Stimulated activated memory B cell treated with anti-CD40 and anti-IgM and Interleukin-4, amounts not matched to agents 10 μg/mL and 1 μg/mL and 100 μg/mL, for 72 hours (primary cell): ENCODE measurements around the gene MGST1.
"Not testable (repeated sequence)": the region's sequence is repeated elsewhere in the genome, so short reads cannot be mapped to it uniquely, and the experiment has no call there.

ENCODE experiments used
- ATAC-seq: fragments of 150-1000 bp; cut with Tn5 transposase; 2 replicates; pipeline ENCODE4 v1.10.0; 2021
- H3K27ac Mint-ChIP-seq: one replicate; pipeline ENCODE4 v1.8.0; 2022; ENCODE audit warnings: mild to moderate bottlenecking, mixed read lengths
- H3K27me3 Mint-ChIP-seq: one replicate; pipeline ENCODE4 v1.8.0; 2022; ENCODE audit warnings: mixed read lengths
- H3K36me3 Mint-ChIP-seq: one replicate; pipeline ENCODE4 v1.8.0; 2022; ENCODE audit warnings: mixed read lengths
- H3K4me1 Mint-ChIP-seq: one replicate; pipeline ENCODE4 v1.8.0; 2022; ENCODE audit warnings: mixed read lengths
- H3K4me3 Mint-ChIP-seq: one replicate; pipeline ENCODE4 v1.8.0; 2022; ENCODE audit warnings: mild to moderate bottlenecking, moderate library complexity, mixed read lengths
- H3K9me3 Mint-ChIP-seq: one replicate; pipeline ENCODE4 v1.8.0; 2022; ENCODE audit warnings: mixed read lengths

Gene MGST1

DNA sequence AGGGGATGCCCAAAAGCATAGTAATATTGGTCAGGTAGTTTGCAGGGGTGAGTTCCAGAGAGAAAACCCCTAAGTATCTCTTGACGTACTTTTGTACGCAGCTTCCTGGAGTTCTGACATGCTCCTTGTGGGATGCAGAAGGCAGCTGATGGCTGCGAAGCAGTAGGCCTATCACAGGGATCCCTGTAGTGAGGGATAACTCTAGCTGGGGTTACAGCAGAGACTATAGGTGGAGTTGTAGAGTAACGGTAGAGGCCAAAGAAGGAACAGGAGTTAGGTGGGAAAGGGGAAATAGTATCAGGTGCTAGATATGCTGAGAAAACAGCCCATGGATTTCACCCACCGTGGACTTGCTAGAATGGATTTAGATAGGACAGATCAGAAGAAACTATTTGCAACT is 37.3 kb downstream of the MGST1 start:
- Mint-ChIP-seq H3K9me3 (peaks cover 9% of the 10 kb centered on the region), H3K27ac (no peak overlapping the region), H3K27me3 (no peaks in the 10 kb centered on the region), H3K4me3 (no peak overlapping the region), H3K4me1 (no peaks in the 10 kb centered on the region), H3K36me3 (no peaks in the 10 kb centered on the region)
- no peak for ATAC-seq

DNA sequence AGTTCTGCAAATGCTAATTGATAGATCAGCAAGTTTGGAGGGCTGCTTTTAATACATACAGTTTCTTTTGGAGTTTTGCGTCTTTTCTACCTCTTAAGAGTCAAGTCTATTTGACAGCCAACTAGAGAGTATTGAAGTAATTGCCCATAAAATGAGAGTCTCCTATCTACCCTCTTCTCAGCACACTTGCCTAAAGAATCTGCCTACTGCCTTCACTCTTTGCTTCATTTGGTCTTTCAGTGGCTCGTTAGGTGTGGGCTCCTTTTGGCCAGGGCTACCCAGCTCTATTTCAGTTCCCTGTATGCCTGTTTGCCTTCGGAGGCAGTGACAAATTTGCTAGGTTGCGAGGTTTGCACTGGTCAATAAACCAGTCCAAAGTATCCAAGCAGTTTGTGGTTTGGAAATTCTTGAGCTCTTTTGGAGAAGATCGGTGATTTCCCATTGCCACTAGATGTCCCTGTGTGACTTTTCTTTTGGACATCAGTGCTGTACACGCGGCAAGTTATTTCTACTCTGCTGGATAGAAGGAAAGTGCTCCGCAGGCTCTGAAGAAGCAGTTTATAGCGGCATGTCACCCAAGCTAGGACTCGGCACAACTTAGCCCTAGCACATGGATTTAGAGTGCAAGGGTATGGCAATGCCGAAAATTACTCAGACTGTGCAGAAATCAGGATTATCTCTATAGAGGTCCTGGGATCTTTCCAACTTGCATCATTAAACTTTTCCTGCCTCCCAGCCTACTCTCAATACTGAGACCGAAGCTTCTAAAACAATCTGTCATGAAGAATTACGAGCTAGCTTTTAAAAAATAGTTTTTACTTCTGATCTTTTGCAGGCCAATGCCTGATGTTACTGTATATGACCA is 38.6 kb downstream of the MGST1 start:
- H3K4me3 Mint-ChIP-seq: no peak overlapping the region
- no peaks in the 10 kb centered on the region for H3K27me3 Mint-ChIP-seq
- peak; percentile 24 for ATAC-seq
- H3K36me3 Mint-ChIP-seq: no peaks in the 10 kb centered on the region
- peaks cover 5% of the 10 kb centered on the region for H3K9me3 Mint-ChIP-seq
- no peak overlapping the region for H3K27ac Mint-ChIP-seq
- H3K4me1 Mint-ChIP-seq: no peaks in the 10 kb centered on the region

DNA sequence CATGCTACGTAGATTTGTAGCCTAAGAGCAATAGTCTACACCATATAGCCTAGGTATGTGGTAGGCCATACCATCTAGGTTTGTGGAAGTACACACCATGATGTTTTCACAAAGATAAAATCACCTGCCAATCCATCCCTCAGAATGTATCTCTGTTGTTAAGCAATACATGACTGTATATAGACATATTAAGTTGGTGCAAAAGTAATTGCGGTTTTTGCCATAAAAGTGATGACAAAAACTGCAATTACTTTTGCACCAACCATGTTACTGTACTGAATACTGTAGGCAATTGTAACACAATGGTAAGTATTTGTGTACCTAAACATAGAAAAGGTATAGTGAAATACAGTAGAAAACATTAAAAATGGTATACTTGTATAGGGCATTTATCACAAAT is 40.5 kb downstream of the MGST1 start:
- Mint-ChIP-seq H3K9me3 (peaks cover 2% of the 10 kb centered on the region), H3K27me3 (no peaks in the 10 kb centered on the region), H3K36me3 (no peaks in the 10 kb centered on the region), H3K4me3 (no peak overlapping the region), H3K4me1 (no peaks in the 10 kb centered on the region), H3K27ac (no peak overlapping the region)
- ATAC-seq: no peak

DNA sequence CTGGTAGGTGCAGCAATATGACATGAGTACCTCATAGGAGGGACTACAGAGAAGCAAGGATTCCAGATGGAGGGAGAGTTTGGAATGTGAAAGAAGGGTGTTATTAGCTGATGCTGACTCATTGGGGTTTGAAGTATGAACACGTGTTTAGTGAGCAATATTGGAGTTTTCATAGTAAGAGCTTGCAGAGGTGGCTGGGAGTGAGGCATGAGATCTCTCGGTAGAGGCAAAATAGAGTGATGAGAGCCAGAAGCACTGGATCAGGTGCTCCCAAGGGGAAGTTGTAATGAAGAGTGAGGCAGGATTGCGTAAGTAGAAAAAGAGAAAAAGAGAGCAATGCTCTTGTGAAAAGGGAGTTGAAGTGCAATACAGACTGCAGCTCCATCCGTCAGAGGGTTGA is 42.1 kb downstream of the MGST1 start:
- H3K27me3 Mint-ChIP-seq: no peaks in the 10 kb centered on the region
- H3K36me3 Mint-ChIP-seq: no peaks in the 10 kb centered on the region
- no peaks in the 10 kb centered on the region for H3K4me1 Mint-ChIP-seq
- peaks cover 7% of the 10 kb centered on the region for H3K9me3 Mint-ChIP-seq
- no peak for ATAC-seq
- H3K4me3 Mint-ChIP-seq: no peak overlapping the region
- no peak overlapping the region for H3K27ac Mint-ChIP-seq

DNA sequence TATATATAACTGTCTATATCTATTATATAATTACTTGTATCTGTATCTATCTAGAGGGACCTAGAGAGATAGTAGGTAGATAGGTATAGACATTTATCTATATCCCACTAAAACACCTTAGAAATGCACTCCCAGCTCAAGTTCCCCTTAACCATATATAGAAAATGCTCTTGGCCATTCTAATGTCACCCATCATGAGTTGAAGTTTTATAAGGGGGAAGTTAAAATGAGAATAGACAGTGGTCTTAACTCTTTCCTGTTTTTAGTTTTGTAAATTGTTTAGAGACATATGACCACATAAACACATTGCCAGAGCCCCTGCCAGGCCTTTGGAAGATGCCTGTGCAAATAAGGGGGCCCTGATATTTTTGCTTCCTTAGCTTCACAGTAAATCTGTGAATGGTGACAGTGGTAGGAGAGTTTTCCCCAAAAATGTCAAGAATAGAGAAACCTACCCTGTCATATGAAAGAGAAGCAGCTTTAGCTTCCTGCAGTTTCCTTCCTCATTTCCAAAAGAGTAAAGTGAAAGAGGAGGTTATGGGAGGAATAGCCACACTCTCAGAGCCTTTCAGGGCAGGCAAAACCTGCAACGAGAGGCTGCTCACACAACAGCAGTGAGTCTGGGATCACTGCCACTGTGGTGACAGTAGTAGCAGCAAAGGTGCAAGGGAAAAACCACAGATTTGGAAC is 45.5 kb downstream of the MGST1 start:
- Mint-ChIP-seq H3K4me3 (no peak overlapping the region), H3K27ac (no peak overlapping the region), H3K9me3 (peaks cover 7% of the 10 kb centered on the region), H3K4me1 (no peaks in the 10 kb centered on the region), H3K27me3 (no peaks in the 10 kb centered on the region), H3K36me3 (no peaks in the 10 kb centered on the region)
- no peak for ATAC-seq

DNA sequence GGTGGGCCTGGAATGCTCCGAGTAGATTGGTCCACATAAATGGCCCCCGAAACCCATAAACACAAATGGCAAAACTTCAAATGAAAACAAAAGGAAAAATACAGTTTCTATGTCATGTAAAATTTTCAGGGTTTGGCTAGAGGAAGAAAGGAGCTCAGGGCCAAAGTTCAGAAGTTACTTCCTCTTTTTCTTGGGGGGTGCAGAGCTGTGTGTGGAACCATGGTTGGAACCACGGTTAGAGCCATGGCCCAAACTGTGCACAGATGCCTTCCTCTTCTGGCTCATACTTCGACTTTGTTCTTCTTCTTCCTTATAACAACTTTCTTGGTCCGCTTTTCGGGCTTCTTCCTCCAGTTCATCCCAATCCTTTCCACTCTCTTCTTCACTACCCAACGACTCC is 51.7 kb downstream of the MGST1 start:
- no peak for ATAC-seq
- no peak overlapping the region for H3K27ac Mint-ChIP-seq
- peaks cover 4% of the 10 kb centered on the region for H3K9me3 Mint-ChIP-seq
- no peaks in the 10 kb centered on the region for H3K36me3 Mint-ChIP-seq
- H3K4me1 Mint-ChIP-seq: no peaks in the 10 kb centered on the region
- H3K4me3 Mint-ChIP-seq: no peak overlapping the region
- H3K27me3 Mint-ChIP-seq: no peaks in the 10 kb centered on the region

DNA sequence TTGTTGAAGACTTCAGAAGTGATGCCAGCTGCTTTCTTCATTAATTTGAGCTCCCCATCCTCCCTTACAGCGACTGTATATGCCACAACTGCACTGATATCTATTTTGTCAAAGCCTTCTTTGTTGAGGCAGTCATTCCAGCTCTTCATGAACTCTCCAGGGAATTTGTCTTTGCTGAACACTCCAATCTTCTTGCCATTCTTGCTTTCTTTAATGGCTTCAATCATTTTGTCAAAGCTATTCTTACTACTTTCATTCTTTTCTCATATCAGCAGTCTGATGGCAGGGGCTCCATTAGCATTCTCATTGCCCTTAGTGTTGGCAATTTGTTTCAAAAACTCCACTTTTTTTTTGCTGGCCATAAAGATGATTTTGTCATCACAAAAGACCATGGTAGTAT is 54.4 kb downstream of the MGST1 start:
- H3K27me3 Mint-ChIP-seq, H3K4me1 Mint-ChIP-seq, H3K9me3 Mint-ChIP-seq, H3K27ac Mint-ChIP-seq, H3K4me3 Mint-ChIP-seq, H3K36me3 Mint-ChIP-seq, ATAC-seq: not testable (repeated sequence)

DNA sequence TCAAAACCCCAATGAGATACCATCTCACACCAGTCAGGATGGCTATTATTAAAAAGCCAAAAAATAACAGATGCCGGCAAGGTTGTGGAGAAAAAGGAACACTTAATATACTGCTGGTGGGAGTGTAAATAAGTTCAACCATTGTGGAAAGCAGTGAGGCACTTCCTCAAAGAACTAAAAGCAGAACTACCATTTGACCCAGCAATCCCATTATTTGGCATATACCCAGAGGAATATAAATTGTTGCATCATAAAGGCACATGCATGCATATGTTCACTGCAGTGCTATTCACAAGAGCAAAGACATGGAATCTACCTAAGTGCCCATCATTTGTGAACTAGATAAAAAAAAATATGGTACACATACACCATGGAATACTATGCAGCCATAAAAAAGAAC is 59.9 kb downstream of the MGST1 start:
- Mint-ChIP-seq H3K27ac (no peak overlapping the region), H3K4me3 (no peak overlapping the region), H3K36me3 (no peaks in the 10 kb centered on the region), H3K4me1 (no peaks in the 10 kb centered on the region), H3K27me3 (no peaks in the 10 kb centered on the region), H3K9me3 (peaks cover 14% of the 10 kb centered on the region)
- ATAC-seq: no peak
